BLaER1 (cell line): ENCODE measurements around the gene IKZF5.
A peak's percentile ranks its signal among the peaks of the same experiment; 100 is the strongest.

Experiments
- H3K27ac ChIP-seq: shearing (Covaris generic); formaldehyde crosslinking; 2 replicates; pipeline ENCODE4 v1.8.1; 2022
- H3K27me3 ChIP-seq: shearing (Covaris generic); formaldehyde crosslinking; 2 replicates; pipeline ENCODE4 v1.8.1; 2022
- H3K36me3 ChIP-seq: shearing (Covaris generic); formaldehyde crosslinking; 2 replicates; pipeline ENCODE4 v1.8.1; 2022
- H3K4me1 ChIP-seq: shearing (Covaris generic); formaldehyde crosslinking; 2 replicates; pipeline ENCODE4 v1.8.1; 2022
- H3K4me2 ChIP-seq: shearing (Covaris generic); formaldehyde crosslinking; 2 replicates; pipeline ENCODE4 v1.8.1; 2022
- H3K4me3 ChIP-seq: shearing (Covaris generic); formaldehyde crosslinking; 2 replicates; pipeline ENCODE4 v1.8.1; 2022
- H3K9ac ChIP-seq: shearing (Covaris generic); formaldehyde crosslinking; 2 replicates; pipeline ENCODE4 v1.8.1; 2022
- H3K9me3 ChIP-seq: shearing (Covaris generic); formaldehyde crosslinking; 2 replicates; pipeline ENCODE4 v1.8.1; 2022
- H4K20me1 ChIP-seq: shearing (Covaris generic); formaldehyde crosslinking; 2 replicates; pipeline ENCODE4 v1.8.1; 2022
- Cebpa-rat ChIP-seq: shearing (Covaris generic); IDR thresholded peaks from 2 replicates; pipeline ENCODE4 v1.8.1; 2022

Gene IKZF5

DNA sequence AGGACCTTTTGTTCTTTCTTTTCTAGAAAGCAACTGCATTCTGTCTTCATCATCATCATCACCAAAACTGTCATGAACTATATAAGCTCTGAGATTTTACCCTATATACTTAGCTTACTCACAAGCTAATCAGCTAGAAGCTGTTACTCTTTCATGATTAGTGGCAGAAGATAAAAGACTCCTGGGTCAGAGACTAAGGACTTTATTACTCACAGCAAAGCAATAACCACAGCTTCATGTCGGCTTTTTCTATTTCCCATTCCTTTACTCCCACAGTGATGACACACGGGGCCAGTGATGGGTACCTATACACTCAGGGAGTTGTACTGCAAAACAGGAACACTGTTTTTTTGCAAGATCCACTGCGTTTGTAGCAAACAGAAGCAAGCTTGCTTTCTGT is 46.2 kb downstream of the IKZF5 start:
- no peak overlapping the region for H3K4me2 ChIP-seq
- no peaks in the 10 kb centered on the region for H4K20me1 ChIP-seq
- H3K9ac ChIP-seq: no peak overlapping the region
- H3K4me1 ChIP-seq: no peaks in the 10 kb centered on the region
- H3K27me3 ChIP-seq: no peaks in the 10 kb centered on the region
- TF ChIP-seq Cebpa-rat: no peak
- H3K27ac ChIP-seq: no peak overlapping the region
- H3K36me3 ChIP-seq: peaks cover 19% of the 10 kb centered on the region
- H3K9me3 ChIP-seq: peaks cover 43% of the 10 kb centered on the region
- no peak overlapping the region for H3K4me3 ChIP-seq

DNA sequence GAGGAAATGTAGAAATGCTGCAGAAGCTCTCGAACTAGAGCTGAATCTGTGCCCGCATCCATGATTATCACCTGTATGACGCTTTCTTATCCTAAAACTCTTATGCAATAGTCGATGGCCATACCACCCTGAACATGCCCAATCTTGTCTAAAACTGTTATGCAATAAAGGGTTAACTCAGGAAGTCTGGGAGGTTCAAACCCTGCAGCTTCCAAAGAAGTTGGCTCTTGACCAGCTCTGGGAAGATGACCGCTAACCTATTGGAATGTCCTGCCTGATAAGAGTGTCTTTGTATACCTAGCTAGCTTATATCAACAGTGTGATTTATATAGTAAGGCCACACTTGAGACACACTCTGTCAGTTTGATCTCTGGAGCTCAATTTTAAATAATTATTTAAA is 51.1 kb downstream of the IKZF5 start:
- no peaks in the 10 kb centered on the region for H3K27me3 ChIP-seq
- peaks cover 10% of the 10 kb centered on the region; the same call in 1 of the 2 replicates for H3K9me3 ChIP-seq
- no peak overlapping the region for H3K4me2 ChIP-seq
- no peak overlapping the region for H3K9ac ChIP-seq
- no peak for TF ChIP-seq Cebpa-rat
- H4K20me1 ChIP-seq: no peaks in the 10 kb centered on the region
- peaks cover 4% of the 10 kb centered on the region; the same call in 1 of the 2 replicates for H3K36me3 ChIP-seq
- H3K4me3 ChIP-seq: no peak overlapping the region
- no peak overlapping the region for H3K27ac ChIP-seq
- peaks cover 18% of the 10 kb centered on the region for H3K4me1 ChIP-seq

DNA sequence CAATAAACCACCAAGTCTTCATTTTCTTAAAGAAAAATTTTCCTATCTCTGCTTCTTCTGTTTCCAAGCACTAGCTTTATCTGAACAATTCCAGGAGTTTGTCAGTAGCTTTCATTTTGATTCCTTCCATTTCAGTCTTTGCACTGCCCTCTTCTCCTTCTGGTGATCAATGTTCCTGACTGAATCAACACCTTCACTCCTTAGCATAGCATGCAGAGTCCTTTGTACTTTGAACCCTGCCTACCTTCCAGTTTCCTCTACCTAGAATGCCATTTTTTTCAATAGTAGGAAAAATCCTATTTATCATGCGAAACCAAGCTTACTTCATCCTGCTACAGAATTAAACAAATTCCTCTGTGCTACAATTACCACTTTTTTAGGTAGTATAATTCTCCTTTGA is 52.7 kb downstream of the IKZF5 start:
- TF ChIP-seq Cebpa-rat: no peak
- Histone ChIP-seq H4K20me1 (no peaks in the 10 kb centered on the region), H3K4me2 (no peak overlapping the region), H3K4me1 (peaks cover 34% of the 10 kb centered on the region), H3K36me3 (peaks cover 4% of the 10 kb centered on the region; the same call in 1 of the 2 replicates), H3K27ac (no peak overlapping the region), H3K27me3 (no peaks in the 10 kb centered on the region), H3K9ac (no peak overlapping the region), H3K4me3 (no peak overlapping the region), H3K9me3 (peaks cover 10% of the 10 kb centered on the region; the same call in 1 of the 2 replicates)

DNA sequence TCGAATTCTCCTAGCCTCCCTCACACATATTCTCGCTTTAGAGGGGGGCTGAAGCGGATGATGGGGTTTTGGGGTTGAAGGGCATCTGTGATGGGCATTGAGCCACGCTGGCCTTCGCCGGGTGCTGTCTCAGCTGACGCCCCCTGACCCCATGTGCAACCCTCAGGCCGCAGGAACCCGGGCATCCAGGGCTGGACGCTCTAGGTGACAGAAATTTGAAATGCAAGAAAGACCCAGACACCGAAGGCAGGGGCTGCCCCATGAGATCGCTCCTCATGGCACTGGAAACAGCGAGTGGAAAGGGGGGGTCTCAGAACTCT is 53.9 kb downstream of the IKZF5 start:
- H3K27ac ChIP-seq: peak overlapping the region; percentile 42; the same call in 1 of the 2 replicates
- no peaks in the 10 kb centered on the region for H3K27me3 ChIP-seq
- no peak for TF ChIP-seq Cebpa-rat
- H3K9me3 ChIP-seq: peaks cover 10% of the 10 kb centered on the region; the same call in 1 of the 2 replicates
- no peaks in the 10 kb centered on the region for H4K20me1 ChIP-seq
- H3K4me3 ChIP-seq: peak overlapping the region; percentile 80
- H3K36me3 ChIP-seq: peaks cover 11% of the 10 kb centered on the region; the same call in 1 of the 2 replicates
- no peak overlapping the region for H3K9ac ChIP-seq
- peaks cover 39% of the 10 kb centered on the region for H3K4me1 ChIP-seq
- peak overlapping the region; percentile 94 for H3K4me2 ChIP-seq

DNA sequence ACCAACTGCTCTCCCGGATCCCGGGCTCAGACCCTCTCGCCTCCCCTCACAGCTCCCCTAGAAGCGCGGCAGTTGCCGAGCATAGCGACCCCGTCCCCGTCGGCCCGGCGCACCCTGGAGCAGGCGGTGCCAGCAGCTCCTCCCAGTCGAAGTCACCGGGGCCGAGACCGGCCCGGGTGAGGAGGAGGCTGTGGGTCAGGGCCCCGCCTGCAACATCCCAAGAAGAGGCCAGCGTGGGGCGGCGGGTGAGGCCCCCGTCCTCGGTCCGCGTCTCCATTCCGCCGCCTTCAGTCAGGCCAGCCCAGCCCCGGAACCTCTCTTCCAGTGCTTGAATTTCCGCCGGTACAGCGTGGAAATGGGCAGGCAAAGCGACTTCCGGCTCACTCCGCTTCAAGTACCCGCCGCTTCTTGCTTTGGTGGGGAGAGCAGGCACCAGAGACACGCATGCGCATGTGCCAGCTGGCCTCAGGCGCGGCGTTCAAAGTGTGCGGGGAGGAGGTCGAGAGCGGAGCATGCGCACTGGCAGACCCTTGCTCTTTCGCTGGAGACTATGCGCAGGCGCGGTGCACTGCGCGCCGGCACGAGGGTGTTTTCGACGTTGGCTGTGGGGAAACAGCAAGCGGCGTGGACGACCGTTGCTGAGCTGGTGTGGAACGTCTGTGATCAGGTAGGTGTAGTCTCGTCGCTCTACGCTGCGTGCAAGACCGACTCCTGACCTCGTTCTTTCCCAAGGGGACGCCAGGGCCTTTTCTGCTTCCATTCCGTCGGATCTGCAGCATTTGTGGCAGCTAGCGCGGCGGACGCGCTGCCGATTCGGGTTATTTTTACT is 54.5 kb downstream of the IKZF5 start, which contains the start of gene C10orf88:
TSS of gene C10orf88 (minus strand) at position 326 of the 829 bp plus-strand sequence. CDS start at position 277, 49 bp downstream.
- peaks cover 39% of the 10 kb centered on the region for H3K4me1 ChIP-seq
- H3K9me3 ChIP-seq: peaks cover 10% of the 10 kb centered on the region; the same call in 1 of the 2 replicates
- H3K4me2 ChIP-seq: peak within 1 kb of the TSS; percentile 94
- H3K27ac ChIP-seq: peak within 1 kb of the TSS; percentile 89
- peak within 1 kb of the TSS; percentile 80 for H3K4me3 ChIP-seq
- no peaks in the 10 kb centered on the region for H3K27me3 ChIP-seq
- H3K9ac ChIP-seq: peak within 1 kb of the TSS; percentile 90
- TF ChIP-seq Cebpa-rat: no peak
- peaks cover 17% of the 10 kb centered on the region; the same call in 1 of the 2 replicates for H3K36me3 ChIP-seq
- H4K20me1 ChIP-seq: no peaks in the 10 kb centered on the region

DNA sequence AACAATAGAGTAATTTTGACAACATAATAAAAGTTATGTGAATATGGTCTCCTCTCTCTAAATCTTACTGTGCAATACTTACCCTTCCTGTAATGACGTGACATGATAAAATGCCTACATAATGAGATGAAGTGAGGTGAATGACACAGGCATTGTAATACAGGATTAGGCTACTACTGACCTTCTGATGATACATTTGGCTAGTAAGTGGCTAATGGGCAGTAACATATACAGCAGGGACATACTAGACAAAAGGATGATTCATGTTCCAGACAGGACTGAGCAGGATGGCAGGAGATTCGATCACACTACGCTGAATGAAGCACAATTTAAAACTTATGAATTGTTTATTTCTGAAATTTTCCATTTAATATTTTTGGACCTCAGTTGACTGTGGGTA is 59.3 kb downstream of the IKZF5 start:
- Histone ChIP-seq H3K4me1 (peaks cover 30% of the 10 kb centered on the region), H3K9ac (no peak overlapping the region)
- TF ChIP-seq Cebpa-rat: no peak

More for the DNA sequence above, 59.3 kb downstream of the IKZF5 start:
- H3K27ac ChIP-seq: no peak overlapping the region
- H4K20me1 ChIP-seq: no peaks in the 10 kb centered on the region
- no peaks in the 10 kb centered on the region for H3K9me3 ChIP-seq
- peaks cover 58% of the 10 kb centered on the region for H3K36me3 ChIP-seq
- H3K4me2 ChIP-seq: no peak overlapping the region
- no peaks in the 10 kb centered on the region for H3K27me3 ChIP-seq
- no peak overlapping the region for H3K4me3 ChIP-seq
